A549 (cell line): Measurements from ENCODE around the gene ABHD5.

Experiments used
- BHLHE40 ChIP-seq: IDR thresholded peaks from 2 replicates; pipeline ENCODE4 v1.6.1; 2012; ENCODE audit warnings: low read depth, low read length, inconsistent platforms
- CTCF ChIP-seq: fragments of >200 bp; sonication (Bioruptor Twin); formaldehyde crosslinking; IDR thresholded peaks from 3 replicates; pipeline ENCODE4 v1.5.1; 2016
- E2F6 ChIP-seq: IDR thresholded peaks from 2 replicates; pipeline ENCODE4 v1.6.1; 2012; ENCODE audit warnings: low read depth, borderline replicate concordance
- ELK1 ChIP-seq: fragments of 150-350 bp; IDR thresholded peaks from 2 replicates; pipeline ENCODE4 v1.6.1; 2014; ENCODE audit warnings: low read depth, mild to moderate bottlenecking, low read length
- POLR2A ChIP-seq: IDR thresholded peaks from 2 replicates; pipeline ENCODE4 v1.6.1; 2012; ENCODE audit warnings: mild to moderate bottlenecking, low read length
- SREBF2 ChIP-seq: fragments of 450-650 bp; IDR thresholded peaks from 2 replicates; pipeline ENCODE4 v1.6.1; 2014; ENCODE audit warnings: mild to moderate bottlenecking, moderate library complexity
- ZFP36 ChIP-seq: fragments of 450-650 bp; IDR thresholded peaks from 2 replicates; pipeline ENCODE4 v1.6.1; 2014; ENCODE audit warnings: borderline replicate concordance; ENCODE audit not compliant: partially characterized antibody

- no peak for TF ChIP-seq SREBF2
- TF ChIP-seq CTCF: no peak
- TF ChIP-seq POLR2A: no peak
- no peak for TF ChIP-seq E2F6
- no peak for TF ChIP-seq BHLHE40
- TF ChIP-seq ELK1: no peak
- TF ChIP-seq ZFP36: no peak
Observed at GRCh38 chr3:43779850-43780249, 89.1 kb downstream of the ABHD5 start.
